ENCODE measurements around the gene CTLA4. TPM values are rescaled to one million over a fixed set of nuclear protein-coding genes. Genes with fewer than 3 reads are reported as not detected.

The CTLA4 gene
- total and polyA plus RNA-seq, 2 experiments from 2014 or later = not detected

DNA sequence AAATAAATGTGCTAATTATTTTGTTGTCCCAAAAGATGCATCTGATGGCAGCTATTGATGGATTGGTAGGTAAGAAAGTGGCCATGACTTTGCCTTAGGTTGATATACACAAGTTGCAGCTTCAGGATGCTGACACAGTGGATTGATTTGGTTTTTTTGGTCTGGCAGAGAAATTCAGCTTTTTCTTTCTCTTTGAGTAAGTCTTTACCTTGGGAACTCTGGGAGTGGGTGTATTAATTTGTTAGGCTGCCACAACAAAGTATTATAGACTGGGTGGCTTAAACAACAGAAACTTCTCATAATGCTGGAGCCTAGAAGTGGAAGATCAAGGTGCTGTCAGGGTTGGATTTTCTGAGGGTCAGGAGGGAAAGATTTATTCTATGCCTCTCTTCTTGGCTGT lies 49.2 kb downstream of the CTLA4 start:
- DNase-seq (ENCODE audit: low spot score) = no peak
- no peaks in the 10 kb centered on the region for H3K36me3 Mint-ChIP-seq (ENCODE audit: low read depth)

More for the DNA sequence above, 49.2 kb downstream of the CTLA4 start:
- H3K36me3 ChIP-seq (ENCODE audit: insufficient read depth) = no peaks in the 10 kb centered on the region
- H3K4me1 Mint-ChIP-seq = peaks cover 10% of the 10 kb centered on the region; the same call in 2 of the 3 replicates
- no peak overlapping the region for H3K4me2 ChIP-seq
- H2AFZ ChIP-seq = no peak overlapping the region
- H3K27me3 Mint-ChIP-seq (ENCODE audit: insufficient read depth, low read depth, poor library complexity) = no peaks in the 10 kb centered on the region
- H3K4me3 ChIP-seq = no peak overlapping the region
- ATAC-seq = no peak
- H3K4me1 ChIP-seq (ENCODE audit: insufficient read depth) = no peaks in the 10 kb centered on the region
- no peaks in the 10 kb centered on the region for H4K20me1 ChIP-seq (replicated peaks; ENCODE audit: insufficient read depth)
- no peak overlapping the region for H3K4me3 Mint-ChIP-seq
- no peak overlapping the region for H3K27ac ChIP-seq (ENCODE audit: low read depth)
- TF ChIP-seq, protein P1, sequence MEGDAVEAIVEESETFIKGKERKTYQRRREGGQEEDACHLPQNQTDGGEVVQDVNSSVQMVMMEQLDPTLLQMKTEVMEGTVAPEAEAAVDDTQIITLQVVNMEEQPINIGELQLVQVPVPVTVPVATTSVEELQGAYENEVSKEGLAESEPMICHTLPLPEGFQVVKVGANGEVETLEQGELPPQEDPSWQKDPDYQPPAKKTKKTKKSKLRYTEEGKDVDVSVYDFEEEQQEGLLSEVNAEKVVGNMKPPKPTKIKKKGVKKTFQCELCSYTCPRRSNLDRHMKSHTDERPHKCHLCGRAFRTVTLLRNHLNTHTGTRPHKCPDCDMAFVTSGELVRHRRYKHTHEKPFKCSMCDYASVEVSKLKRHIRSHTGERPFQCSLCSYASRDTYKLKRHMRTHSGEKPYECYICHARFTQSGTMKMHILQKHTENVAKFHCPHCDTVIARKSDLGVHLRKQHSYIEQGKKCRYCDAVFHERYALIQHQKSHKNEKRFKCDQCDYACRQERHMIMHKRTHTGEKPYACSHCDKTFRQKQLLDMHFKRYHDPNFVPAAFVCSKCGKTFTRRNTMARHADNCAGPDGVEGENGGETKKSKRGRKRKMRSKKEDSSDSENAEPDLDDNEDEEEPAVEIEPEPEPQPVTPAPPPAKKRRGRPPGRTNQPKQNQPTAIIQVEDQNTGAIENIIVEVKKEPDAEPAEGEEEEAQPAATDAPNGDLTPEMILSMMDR (conservative IDR thresholded peaks at IDR 0.05; ENCODE audit: low read depth in 2 of 2) = no peak
- TF ChIP-seq NANOG (IDR thresholded peaks at IDR 0.05; ENCODE audit: borderline replicate concordance) (no peak), ZNF114 (CRISPR knock-in tag; IDR thresholded peaks at IDR 0.05) (no peak), CREB1 (CRISPR knock-in tag; IDR thresholded peaks at IDR 0.05; ENCODE audit: low read depth) (no peak), REST (IDR thresholded peaks at IDR 0.05; ENCODE audit: unreplicated experiment) (no peak), STAT1 (IDR thresholded peaks at IDR 0.05; ENCODE audit: unreplicated experiment) (no peak), EZH2 (IDR thresholded peaks at IDR 0.05; ENCODE audit: low read depth, unreplicated experiment) (no peak), ZNF331 (CRISPR knock-in tag; IDR thresholded peaks at IDR 0.05; ENCODE audit: low read depth) (no peak), JUNB (IDR thresholded peaks at IDR 0.05; ENCODE audit: unreplicated experiment) (no peak), EZH2phosphoT487 (IDR thresholded peaks at IDR 0.05; ENCODE audit: unreplicated experiment) (no peak), POLR2AphosphoS5 (IDR thresholded peaks at IDR 0.05; ENCODE audit: low read depth) (no peak)
- TF ChIP-seq, protein P2, sequence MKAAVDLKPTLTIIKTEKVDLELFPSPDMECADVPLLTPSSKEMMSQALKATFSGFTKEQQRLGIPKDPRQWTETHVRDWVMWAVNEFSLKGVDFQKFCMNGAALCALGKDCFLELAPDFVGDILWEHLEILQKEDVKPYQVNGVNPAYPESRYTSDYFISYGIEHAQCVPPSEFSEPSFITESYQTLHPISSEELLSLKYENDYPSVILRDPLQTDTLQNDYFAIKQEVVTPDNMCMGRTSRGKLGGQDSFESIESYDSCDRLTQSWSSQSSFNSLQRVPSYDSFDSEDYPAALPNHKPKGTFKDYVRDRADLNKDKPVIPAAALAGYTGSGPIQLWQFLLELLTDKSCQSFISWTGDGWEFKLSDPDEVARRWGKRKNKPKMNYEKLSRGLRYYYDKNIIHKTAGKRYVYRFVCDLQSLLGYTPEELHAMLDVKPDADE (IDR thresholded peaks at IDR 0.05) = no peak
- TF ChIP-seq, protein P3, sequence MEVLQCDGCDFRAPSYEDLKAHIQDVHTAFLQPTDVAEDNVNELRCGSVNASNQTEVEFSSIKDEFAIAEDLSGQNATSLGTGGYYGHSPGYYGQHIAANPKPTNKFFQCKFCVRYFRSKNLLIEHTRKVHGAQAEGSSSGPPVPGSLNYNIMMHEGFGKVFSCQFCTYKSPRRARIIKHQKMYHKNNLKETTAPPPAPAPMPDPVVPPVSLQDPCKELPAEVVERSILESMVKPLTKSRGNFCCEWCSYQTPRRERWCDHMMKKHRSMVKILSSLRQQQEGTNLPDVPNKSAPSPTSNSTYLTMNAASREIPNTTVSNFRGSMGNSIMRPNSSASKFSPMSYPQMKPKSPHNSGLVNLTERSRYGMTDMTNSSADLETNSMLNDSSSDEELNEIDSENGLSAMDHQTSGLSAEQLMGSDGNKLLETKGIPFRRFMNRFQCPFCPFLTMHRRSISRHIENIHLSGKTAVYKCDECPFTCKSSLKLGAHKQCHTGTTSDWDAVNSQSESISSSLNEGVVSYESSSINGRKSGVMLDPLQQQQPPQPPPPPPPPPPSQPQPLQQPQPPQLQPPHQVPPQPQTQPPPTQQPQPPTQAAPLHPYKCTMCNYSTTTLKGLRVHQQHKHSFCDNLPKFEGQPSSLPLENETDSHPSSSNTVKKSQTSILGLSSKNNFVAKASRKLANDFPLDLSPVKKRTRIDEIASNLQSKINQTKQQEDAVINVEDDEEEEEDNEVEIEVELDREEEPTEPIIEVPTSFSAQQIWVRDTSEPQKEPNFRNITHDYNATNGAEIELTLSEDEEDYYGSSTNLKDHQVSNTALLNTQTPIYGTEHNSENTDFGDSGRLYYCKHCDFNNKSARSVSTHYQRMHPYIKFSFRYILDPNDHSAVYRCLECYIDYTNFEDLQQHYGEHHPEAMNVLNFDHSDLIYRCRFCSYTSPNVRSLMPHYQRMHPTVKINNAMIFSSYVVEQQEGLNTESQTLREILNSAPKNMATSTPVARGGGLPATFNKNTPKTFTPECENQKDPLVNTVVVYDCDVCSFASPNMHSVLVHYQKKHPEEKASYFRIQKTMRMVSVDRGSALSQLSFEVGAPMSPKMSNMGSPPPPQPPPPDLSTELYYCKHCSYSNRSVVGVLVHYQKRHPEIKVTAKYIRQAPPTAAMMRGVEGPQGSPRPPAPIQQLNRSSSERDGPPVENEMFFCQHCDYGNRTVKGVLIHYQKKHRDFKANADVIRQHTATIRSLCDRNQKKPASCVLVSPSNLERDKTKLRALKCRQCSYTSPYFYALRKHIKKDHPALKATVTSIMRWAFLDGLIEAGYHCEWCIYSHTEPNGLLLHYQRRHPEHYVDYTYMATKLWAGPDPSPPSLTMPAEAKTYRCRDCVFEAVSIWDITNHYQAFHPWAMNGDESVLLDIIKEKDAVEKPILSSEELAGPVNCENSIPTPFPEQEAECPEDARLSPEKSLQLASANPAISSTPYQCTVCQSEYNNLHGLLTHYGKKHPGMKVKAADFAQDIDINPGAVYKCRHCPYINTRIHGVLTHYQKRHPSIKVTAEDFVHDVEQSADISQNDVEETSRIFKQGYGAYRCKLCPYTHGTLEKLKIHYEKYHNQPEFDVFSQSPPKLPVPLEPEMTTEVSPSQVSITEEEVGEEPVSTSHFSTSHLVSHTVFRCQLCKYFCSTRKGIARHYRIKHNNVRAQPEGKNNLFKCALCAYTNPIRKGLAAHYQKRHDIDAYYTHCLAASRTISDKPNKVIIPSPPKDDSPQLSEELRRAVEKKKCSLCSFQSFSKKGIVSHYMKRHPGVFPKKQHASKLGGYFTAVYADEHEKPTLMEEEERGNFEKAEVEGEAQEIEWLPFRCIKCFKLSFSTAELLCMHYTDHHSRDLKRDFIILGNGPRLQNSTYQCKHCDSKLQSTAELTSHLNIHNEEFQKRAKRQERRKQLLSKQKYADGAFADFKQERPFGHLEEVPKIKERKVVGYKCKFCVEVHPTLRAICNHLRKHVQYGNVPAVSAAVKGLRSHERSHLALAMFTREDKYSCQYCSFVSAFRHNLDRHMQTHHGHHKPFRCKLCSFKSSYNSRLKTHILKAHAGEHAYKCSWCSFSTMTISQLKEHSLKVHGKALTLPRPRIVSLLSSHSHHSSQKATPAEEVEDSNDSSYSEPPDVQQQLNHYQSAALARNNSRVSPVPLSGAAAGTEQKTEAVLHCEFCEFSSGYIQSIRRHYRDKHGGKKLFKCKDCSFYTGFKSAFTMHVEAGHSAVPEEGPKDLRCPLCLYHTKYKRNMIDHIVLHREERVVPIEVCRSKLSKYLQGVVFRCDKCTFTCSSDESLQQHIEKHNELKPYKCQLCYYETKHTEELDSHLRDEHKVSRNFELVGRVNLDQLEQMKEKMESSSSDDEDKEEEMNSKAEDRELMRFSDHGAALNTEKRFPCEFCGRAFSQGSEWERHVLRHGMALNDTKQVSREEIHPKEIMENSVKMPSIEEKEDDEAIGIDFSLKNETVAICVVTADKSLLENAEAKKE (CRISPR knock-in tag; IDR thresholded peaks at IDR 0.05) = no peak
- no peaks in the 10 kb centered on the region for H3K27me3 ChIP-seq (ENCODE audit: insufficient read depth)
- H3K9me2 ChIP-seq (ENCODE audit: insufficient read depth) = no peaks in the 10 kb centered on the region
- H3K27ac Mint-ChIP-seq = no peak overlapping the region
- no peaks in the 10 kb centered on the region for H3F3A ChIP-seq (replicated peaks; ENCODE audit: low read depth)
- no peaks in the 10 kb centered on the region for H3K9me3 Mint-ChIP-seq
- H3K79me2 ChIP-seq (replicated peaks; ENCODE audit: insufficient read depth) = no peaks in the 10 kb centered on the region
